Rectal smooth muscle tissue (tissue), 1 donor: ENCODE results near the gene STAB1.

Experiments used
- H3K27ac ChIP-seq: one replicate; pipeline ENCODE4 v1.7.0; 2013; ENCODE audit warnings: low read depth, low read length, inconsistent platforms
- H3K27me3 ChIP-seq: one replicate; pipeline ENCODE4 v1.7.0; 2013; ENCODE audit warnings: low read length; ENCODE audit not compliant: control insufficient read depth, insufficient read depth
- H3K36me3 ChIP-seq: one replicate; pipeline ENCODE4 v1.7.0; 2013; ENCODE audit warnings: low read length; ENCODE audit not compliant: control insufficient read depth, insufficient read depth
- H3K4me1 ChIP-seq: one replicate; pipeline ENCODE4 v1.7.0; 2013; ENCODE audit warnings: low read length; ENCODE audit not compliant: control insufficient read depth, insufficient read depth
- H3K4me3 ChIP-seq: one replicate; pipeline ENCODE4 v1.7.0; 2013; ENCODE audit warnings: low read length
- H3K9ac ChIP-seq: one replicate; pipeline ENCODE4 v1.7.0; 2013; ENCODE audit warnings: low read length

The STAB1 gene

DNA sequence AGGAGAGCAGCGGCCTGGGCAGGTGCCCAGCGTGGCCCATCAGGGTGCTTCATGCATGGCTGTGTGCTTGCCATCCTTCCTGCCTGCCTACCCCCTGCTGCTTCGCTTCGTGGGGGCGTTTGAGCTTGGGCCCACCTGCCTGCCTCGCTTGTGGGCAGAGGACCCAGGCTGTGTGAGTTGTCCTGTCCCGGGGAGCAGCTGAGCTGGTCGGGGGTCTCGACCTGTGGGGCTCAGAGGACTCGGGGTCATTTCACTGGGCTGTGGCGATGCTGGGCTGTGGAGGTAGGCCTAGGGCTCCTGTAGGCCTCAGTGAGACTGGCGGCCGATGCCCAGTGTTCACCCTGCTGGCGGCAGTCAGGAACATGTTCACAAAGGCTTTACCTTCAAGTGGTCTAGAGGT, 12.1 kb upstream of the STAB1 start:
- Histone ChIP-seq H3K36me3 (peaks cover 50% of the 10 kb centered on the region), H3K9ac (no peak overlapping the region), H3K27ac (peak overlapping the region; percentile 69), H3K4me1 (peaks cover 6% of the 10 kb centered on the region), H3K27me3 (no peaks in the 10 kb centered on the region), H3K4me3 (no peak overlapping the region)

DNA sequence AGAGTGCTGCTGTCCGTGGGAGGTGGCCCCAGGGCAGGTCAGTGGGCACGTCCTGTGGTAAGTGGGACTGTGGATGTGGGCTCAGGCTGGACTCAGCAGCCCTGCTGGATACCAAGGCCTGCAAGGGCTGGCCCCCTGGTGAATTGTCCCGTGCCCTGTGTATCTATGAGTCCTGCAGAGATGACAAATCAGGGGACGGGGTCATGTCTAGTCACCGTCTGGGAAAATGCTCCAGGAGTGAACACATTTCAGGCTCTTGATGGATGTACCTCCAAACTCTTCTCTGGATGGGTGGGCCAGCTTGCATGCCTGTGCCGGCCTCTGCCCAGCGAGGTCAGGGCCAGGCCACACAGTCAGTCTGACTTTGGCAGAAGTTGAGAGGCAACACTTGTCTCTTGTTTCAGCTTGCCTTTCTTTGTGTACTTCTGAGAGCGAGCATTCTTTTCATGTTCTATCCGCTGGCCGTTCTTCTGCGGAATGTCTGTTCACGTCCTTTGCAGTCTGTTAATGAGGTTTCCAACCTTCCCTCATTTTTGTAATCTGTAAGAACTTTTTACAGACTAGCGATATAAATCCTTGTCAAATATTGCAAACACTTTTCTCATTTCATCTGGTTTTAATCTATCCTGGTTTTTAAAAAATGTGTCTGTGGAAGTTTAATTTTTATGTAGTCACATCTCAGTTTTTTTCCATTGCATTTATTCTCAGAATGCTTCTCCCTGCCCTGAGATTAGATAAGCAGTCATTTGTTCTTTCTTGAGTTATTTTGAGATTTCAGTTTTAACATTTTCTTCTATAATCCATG, 11.4 kb upstream of the STAB1 start:
- peaks cover 6% of the 10 kb centered on the region for H3K4me1 ChIP-seq
- peaks cover 45% of the 10 kb centered on the region for H3K36me3 ChIP-seq
- no peaks in the 10 kb centered on the region for H3K27me3 ChIP-seq
- H3K4me3 ChIP-seq: no peak overlapping the region
- H3K9ac ChIP-seq: no peak overlapping the region
- H3K27ac ChIP-seq: peak overlapping the region; percentile 69

DNA sequence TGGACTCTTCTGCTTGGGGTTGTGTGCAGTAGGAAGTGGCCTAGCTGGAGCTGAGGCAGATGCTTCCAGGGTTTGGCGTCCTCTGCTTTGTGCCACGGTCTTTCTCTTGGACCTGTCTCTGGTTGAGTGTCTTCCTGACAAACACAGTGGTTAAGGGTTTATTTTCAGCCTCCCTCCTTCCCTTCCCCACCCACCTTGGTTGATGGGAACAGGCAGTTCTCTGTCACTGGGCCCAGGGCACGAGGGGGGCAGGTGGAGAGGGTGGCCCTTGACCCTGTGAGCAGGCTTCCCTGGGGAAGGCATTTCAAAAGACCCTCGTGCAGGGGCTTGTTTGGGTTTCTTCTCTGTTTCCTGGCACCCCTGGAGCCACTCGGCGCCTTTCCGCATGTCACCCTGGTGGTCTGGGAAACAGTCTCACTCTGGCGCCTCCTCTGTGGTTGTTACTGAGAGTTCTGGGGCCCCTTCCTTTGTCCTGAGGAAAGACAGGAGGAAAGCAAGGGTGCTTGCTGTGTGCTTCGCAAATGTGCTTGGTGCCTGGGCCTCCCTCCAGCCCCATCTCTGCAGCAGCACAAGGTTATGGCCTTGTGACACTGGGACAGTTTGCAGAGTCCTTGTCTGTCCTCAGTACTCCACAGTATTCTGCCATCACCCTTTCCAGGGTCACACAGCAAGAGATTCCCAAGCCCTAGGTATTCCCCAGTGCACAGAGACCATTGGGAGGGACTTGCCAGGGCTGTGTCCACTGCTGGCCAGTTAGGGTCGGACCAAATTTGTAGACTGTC, 10.3 kb upstream of the STAB1 start:
- Histone ChIP-seq H3K4me3 (no peak overlapping the region), H3K36me3 (peaks cover 38% of the 10 kb centered on the region), H3K27me3 (no peaks in the 10 kb centered on the region), H3K4me1 (peaks cover 6% of the 10 kb centered on the region), H3K9ac (no peak overlapping the region), H3K27ac (peak overlapping the region; percentile 63)

DNA sequence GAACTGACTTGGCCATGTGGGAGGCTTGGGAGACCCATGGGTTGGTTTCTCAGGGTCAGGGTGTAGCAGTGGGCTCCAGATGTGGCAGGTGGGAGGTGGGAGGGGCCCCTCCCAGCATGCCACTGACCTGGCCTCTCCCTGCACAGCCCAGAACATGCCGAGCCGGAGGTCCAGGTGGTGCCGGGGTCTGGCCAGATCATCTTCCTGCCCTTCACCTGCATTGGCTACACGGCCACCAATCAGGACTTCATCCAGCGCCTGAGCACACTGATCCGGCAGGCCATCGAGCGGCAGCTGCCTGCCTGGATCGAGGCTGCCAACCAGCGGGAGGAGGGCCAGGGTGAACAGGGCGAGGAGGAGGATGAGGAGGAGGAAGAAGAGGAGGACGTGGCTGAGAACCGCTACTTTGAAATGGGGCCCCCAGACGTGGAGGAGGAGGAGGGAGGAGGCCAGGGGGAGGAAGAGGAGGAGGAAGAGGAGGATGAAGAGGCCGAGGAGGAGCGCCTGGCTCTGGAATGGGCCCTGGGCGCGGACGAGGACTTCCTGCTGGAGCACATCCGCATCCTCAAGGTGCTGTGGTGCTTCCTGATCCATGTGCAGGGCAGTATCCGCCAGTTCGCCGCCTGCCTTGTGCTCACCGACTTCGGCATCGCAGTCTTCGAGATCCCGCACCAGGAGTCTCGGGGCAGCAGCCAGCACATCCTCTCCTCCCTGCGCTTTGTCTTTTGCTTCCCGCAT, 7.9 kb upstream of the STAB1 start:
- Histone ChIP-seq H3K4me1 (peaks cover 6% of the 10 kb centered on the region), H3K27ac (no peak overlapping the region), H3K9ac (no peak overlapping the region), H3K27me3 (no peaks in the 10 kb centered on the region), H3K4me3 (no peak overlapping the region), H3K36me3 (peaks cover 44% of the 10 kb centered on the region)

DNA sequence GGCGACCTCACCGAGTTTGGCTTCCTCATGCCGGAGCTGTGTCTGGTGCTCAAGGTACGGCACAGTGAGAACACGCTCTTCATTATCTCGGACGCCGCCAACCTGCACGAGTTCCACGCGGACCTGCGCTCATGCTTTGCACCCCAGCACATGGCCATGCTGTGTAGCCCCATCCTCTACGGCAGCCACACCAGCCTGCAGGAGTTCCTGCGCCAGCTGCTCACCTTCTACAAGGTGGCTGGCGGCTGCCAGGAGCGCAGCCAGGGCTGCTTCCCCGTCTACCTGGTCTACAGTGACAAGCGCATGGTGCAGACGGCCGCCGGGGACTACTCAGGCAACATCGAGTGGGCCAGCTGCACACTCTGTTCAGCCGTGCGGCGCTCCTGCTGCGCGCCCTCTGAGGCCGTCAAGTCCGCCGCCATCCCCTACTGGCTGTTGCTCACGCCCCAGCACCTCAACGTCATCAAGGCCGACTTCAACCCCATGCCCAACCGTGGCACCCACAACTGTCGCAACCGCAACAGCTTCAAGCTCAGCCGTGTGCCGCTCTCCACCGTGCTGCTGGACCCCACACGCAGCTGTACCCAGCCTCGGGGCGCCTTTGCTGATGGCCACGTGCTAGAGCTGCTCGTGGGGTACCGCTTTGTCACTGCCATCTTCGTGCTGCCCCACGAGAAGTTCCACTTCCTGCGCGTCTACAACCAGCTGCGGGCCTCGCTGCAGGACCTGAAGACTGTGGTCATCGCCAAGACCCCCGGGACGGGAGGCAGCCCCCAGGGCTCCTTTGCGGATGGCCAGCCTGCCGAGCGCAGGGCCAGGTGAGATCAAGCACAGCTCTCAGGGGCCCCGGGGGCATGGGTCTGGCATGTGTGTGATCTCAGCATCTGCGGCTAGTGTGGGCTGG, 7.1 kb upstream of the STAB1 start:
- Histone ChIP-seq H3K36me3 (peaks cover 48% of the 10 kb centered on the region), H3K4me3 (no peak overlapping the region)

DNA sequence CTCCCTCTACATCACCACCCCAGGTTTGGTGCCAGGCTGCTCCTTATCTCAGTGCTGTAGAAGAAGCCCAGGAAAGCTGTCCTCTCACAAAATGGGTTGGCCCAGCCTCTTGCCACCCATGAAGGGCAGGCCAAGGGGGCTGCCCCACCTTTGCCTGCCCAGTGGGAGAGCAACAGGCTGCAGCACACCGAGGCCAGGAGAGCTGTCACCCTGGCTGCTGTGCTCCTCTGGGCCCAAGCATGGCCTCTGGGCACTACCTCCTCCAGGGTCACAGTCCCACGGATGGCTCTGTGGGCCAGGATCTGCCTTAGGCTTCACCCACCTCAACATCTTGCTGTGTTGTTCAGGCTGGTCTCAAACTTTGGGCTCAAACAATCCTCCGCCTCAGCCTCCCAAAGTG, 6.4 kb upstream of the STAB1 start:
- no peaks in the 10 kb centered on the region for H3K27me3 ChIP-seq
- H3K9ac ChIP-seq: no peak overlapping the region
- peaks cover under 1% of the 10 kb centered on the region for H3K4me1 ChIP-seq
- no peak overlapping the region for H3K27ac ChIP-seq
- peaks cover 45% of the 10 kb centered on the region for H3K36me3 ChIP-seq
- H3K4me3 ChIP-seq: no peak overlapping the region

More for the DNA sequence above, 7.1 kb upstream of the STAB1 start:
- H3K9ac ChIP-seq: no peak overlapping the region
- H3K27me3 ChIP-seq: no peaks in the 10 kb centered on the region
- H3K4me1 ChIP-seq: peaks cover 6% of the 10 kb centered on the region
- no peak overlapping the region for H3K27ac ChIP-seq

DNA sequence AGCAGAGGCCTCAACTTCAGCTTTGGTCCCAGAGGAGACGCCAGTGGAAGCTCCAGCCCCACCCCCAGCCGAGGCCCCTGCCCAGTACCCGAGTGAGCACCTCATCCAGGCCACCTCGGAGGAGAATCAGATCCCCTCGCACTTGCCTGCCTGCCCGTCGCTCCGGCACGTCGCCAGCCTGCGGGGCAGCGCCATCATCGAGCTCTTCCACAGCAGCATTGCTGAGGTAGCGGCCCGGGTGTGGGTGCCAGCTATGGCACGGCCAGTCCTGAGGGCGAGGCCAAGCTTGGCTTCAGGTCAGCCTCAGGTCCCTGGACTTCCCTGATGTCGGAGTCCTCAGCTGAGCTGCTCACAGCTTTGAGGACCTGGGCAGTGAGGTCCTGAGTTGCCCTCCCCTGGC, 5.7 kb upstream of the STAB1 start:
- Histone ChIP-seq H3K27ac (no peak overlapping the region), H3K4me3 (no peak overlapping the region), H3K27me3 (no peaks in the 10 kb centered on the region), H3K4me1 (no peaks in the 10 kb centered on the region), H3K9ac (no peak overlapping the region), H3K36me3 (peaks cover 45% of the 10 kb centered on the region)

DNA sequence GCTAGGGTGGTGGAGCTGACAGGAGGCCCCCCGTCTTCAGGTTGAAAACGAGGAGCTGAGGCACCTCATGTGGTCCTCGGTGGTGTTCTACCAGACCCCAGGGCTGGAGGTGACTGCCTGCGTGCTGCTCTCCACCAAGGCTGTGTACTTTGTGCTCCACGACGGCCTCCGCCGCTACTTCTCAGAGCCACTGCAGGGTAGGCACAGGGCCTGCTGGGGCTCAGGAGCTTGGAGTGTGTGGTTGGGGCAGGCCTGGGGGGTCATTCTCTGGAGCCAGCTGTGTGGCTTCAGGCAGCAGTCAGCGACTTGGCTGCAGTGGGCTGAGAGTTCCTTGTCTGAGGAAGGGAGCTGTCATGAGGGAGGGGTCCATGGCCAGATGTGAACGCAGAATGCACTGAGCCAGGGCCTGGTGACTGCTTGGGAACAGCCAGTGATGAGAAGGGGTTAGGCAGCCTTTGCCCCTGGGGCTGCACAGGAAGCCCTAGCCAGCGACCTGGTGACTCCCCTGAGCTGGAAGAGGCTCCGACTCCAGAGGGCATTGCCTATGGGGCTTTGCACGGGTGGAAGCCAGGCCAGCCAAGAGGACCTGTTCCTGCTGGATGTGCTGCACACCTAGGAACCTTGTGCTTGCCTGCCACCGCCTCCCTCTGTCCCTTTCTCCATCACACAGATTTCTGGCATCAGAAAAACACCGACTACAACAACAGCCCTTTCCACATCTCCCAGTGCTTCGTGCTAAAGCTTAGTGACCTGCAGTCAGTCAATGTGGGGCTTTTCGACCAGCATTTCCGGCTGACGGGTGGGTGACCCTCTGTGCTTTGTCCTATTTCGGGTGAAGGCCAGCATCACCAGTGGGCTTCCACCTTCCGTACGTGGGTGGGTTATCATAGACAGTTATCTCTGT, 4.9 kb upstream of the STAB1 start:
- no peak overlapping the region for H3K9ac ChIP-seq
- H3K4me3 ChIP-seq: no peak overlapping the region
- H3K27me3 ChIP-seq: no peaks in the 10 kb centered on the region
- H3K36me3 ChIP-seq: peaks cover 45% of the 10 kb centered on the region
- H3K4me1 ChIP-seq: no peaks in the 10 kb centered on the region
- no peak overlapping the region for H3K27ac ChIP-seq

DNA sequence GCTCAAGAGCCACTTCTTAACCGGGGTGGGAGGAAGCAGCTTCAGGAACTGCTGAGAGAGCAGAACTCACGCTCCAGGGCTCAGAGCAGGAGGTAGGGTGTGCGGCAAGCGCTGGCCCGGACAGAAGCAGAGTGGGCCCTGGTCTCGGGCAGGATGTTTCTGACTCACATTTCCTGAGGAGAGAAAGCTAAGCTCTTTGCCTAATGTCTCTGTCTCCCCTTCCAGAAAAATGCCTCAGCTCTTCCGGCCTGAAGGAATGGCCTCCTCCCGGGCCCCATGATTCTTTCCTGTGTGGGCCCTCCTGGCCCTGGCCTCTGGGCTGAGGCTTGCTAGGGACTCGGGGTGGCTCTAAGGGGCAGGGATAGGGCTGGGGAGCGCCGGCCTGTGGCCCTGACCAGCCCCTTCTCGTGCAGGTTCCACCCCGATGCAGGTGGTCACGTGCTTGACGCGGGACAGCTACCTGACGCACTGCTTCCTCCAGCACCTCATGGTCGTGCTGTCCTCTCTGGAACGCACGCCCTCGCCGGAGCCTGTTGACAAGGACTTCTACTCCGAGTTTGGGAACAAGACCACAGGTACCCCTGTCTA, 4.1 kb upstream of the STAB1 start:
- Histone ChIP-seq H3K9ac (no peak overlapping the region), H3K36me3 (peaks cover 45% of the 10 kb centered on the region)

DNA sequence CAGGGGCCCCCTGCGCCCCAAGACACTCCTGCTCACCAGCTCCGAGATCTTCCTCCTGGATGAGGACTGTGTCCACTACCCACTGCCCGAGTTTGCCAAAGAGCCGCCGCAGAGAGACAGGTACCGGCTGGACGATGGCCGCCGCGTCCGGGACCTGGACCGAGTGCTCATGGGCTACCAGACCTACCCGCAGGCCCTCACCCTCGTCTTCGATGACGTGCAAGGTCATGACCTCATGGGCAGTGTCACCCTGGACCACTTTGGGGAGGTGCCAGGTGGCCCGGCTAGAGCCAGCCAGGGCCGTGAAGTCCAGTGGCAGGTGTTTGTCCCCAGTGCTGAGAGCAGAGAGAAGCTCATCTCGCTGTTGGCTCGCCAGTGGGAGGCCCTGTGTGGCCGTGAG, 3.1 kb upstream of the STAB1 start:
- Histone ChIP-seq H3K4me3 (no peak overlapping the region), H3K4me1 (no peaks in the 10 kb centered on the region), H3K36me3 (peaks cover 39% of the 10 kb centered on the region), H3K27me3 (no peaks in the 10 kb centered on the region), H3K9ac (no peak overlapping the region), H3K27ac (no peak overlapping the region)

More for the DNA sequence above, 4.1 kb upstream of the STAB1 start:
- Histone ChIP-seq H3K27ac (peak overlapping the region; percentile 57), H3K27me3 (no peaks in the 10 kb centered on the region), H3K4me3 (no peak overlapping the region), H3K4me1 (no peaks in the 10 kb centered on the region)
